SJSA1 (cell line): ENCODE measurements around the gene PPP2R2C. TPM values are rescaled to one million over a fixed set of nuclear protein-coding genes. Genes with fewer than 3 reads are reported as not detected.

Source experiments
- DNase-seq, 2 experiments: peaks; one replicate each; pipeline ENCODE4 v3.0.0-alpha.2; 2015 to 2020; ENCODE audit warnings: low spot score in 2 of 2, low read depth in 1 of 2
- H3K27ac ChIP-seq: fragments of 250-450 bp; sonication (Bioruptor Pico); 2 replicates; pipeline ENCODE4 v1.5.1; 2020; ENCODE audit warnings: mild to moderate bottlenecking, moderate library complexity
- H3K27me3 ChIP-seq: fragments of 250-450 bp; sonication (Bioruptor Pico); replicated peaks from 2 replicates; pipeline ENCODE4 v1.5.1; 2020; ENCODE audit warnings: mild to moderate bottlenecking, moderate library complexity
- H3K36me3 ChIP-seq: fragments of 250-450 bp; sonication (Bioruptor Pico); 2 replicates; pipeline ENCODE4 v1.5.1; 2020; ENCODE audit warnings: mild to moderate bottlenecking
- H3K4me1 ChIP-seq: fragments of 250-450 bp; sonication (Bioruptor Pico); replicated peaks from 2 replicates; pipeline ENCODE4 v1.6.1; 2021; ENCODE audit warnings: mild to moderate bottlenecking
- H3K4me3 ChIP-seq: fragments of 250-450 bp; sonication (Bioruptor Pico); 2 replicates; pipeline ENCODE4 v1.5.1; 2020; ENCODE audit warnings: mild to moderate bottlenecking
- H3K9me3 ChIP-seq: fragments of 250-450 bp; sonication (Bioruptor Pico); replicated peaks from 2 replicates; pipeline ENCODE4 v1.5.1; 2020; ENCODE audit warnings: mild to moderate bottlenecking
- total RNA-seq: library from RNA; depleted of rRNA; stranded (reverse); fragments of >200 nt; shearing (Covaris generic); gene quantifications from 2 replicates; pipeline ENCODE4 v1.2.3, GENCODE V29; 2014

Gene PPP2R2C
- total RNA-seq, 1 experiment from 2014 or later: not detected

- Histone ChIP-seq H3K36me3 (no peaks in the 10 kb centered on the region), H3K27ac (no peak overlapping the region), H3K4me1 (no peaks in the 10 kb centered on the region), H3K9me3 (no peaks in the 10 kb centered on the region), H3K4me3 (no peak overlapping the region), H3K27me3 (no peaks in the 10 kb centered on the region)
- no peak for DNase-seq
These were observed 28.8 kb upstream of the PPP2R2C start for GRCh38 chr4:6501171-6501570.

- Histone ChIP-seq H3K27ac (no peak overlapping the region), H3K9me3 (no peaks in the 10 kb centered on the region), H3K4me1 (no peaks in the 10 kb centered on the region), H3K27me3 (no peaks in the 10 kb centered on the region), H3K36me3 (no peaks in the 10 kb centered on the region), H3K4me3 (no peak overlapping the region)
- no peak for DNase-seq
These were observed 28.2 kb upstream of the PPP2R2C start for GRCh38 chr4:6500481-6501140.

- no peak for DNase-seq
- Histone ChIP-seq H3K9me3 (no peaks in the 10 kb centered on the region), H3K4me1 (no peaks in the 10 kb centered on the region), H3K4me3 (no peak overlapping the region), H3K27ac (no peak overlapping the region), H3K27me3 (no peaks in the 10 kb centered on the region), H3K36me3 (no peaks in the 10 kb centered on the region)
These were observed 26.8 kb upstream of the PPP2R2C start for GRCh38 chr4:6499238-6499600.

GRCh38 chr4:6498511-6499237, 26.3 kb upstream of the PPP2R2C start:
- Histone ChIP-seq H3K27ac (no peak overlapping the region), H3K9me3 (no peaks in the 10 kb centered on the region), H3K27me3 (no peaks in the 10 kb centered on the region), H3K4me3 (no peak overlapping the region), H3K4me1 (no peaks in the 10 kb centered on the region), H3K36me3 (no peaks in the 10 kb centered on the region)
- no peak for DNase-seq

- Histone ChIP-seq H3K4me3 (no peak overlapping the region), H3K4me1 (no peaks in the 10 kb centered on the region), H3K27me3 (no peaks in the 10 kb centered on the region), H3K36me3 (no peaks in the 10 kb centered on the region), H3K27ac (no peak overlapping the region), H3K9me3 (no peaks in the 10 kb centered on the region)
- no peak for DNase-seq
These were observed 25.4 kb upstream of the PPP2R2C start for GRCh38 chr4:6497796-6498195.

GRCh38 chr4:6495736-6496135, 23.3 kb upstream of the PPP2R2C start:
- Histone ChIP-seq H3K36me3 (no peaks in the 10 kb centered on the region), H3K9me3 (no peaks in the 10 kb centered on the region), H3K4me3 (no peak overlapping the region), H3K4me1 (no peaks in the 10 kb centered on the region), H3K27me3 (no peaks in the 10 kb centered on the region), H3K27ac (no peak overlapping the region)
- DNase-seq: no peak

- no peak for DNase-seq
These were observed 22.8 kb upstream of the PPP2R2C start for GRCh38 chr4:6495296-6495590.

GRCh38 chr4:6494431-6495295, 22.2 kb upstream of the PPP2R2C start:
- no peak for DNase-seq
- Histone ChIP-seq H3K27me3 (no peaks in the 10 kb centered on the region), H3K36me3 (no peaks in the 10 kb centered on the region), H3K4me3 (no peak overlapping the region), H3K9me3 (no peaks in the 10 kb centered on the region), H3K4me1 (no peaks in the 10 kb centered on the region), H3K27ac (no peak overlapping the region)

More at GRCh38 chr4:6495296-6495590, 22.8 kb upstream of the PPP2R2C start:
- Histone ChIP-seq H3K27ac (no peak overlapping the region), H3K27me3 (no peaks in the 10 kb centered on the region), H3K4me3 (no peak overlapping the region), H3K9me3 (no peaks in the 10 kb centered on the region), H3K36me3 (no peaks in the 10 kb centered on the region), H3K4me1 (no peaks in the 10 kb centered on the region)

GRCh38 chr4:6493658-6494304, 21.4 kb upstream of the PPP2R2C start:
- Histone ChIP-seq H3K4me3 (no peak overlapping the region), H3K4me1 (no peaks in the 10 kb centered on the region), H3K36me3 (no peaks in the 10 kb centered on the region), H3K9me3 (no peaks in the 10 kb centered on the region), H3K27ac (no peak overlapping the region), H3K27me3 (no peaks in the 10 kb centered on the region)
- DNase-seq: no peak

GRCh38 chr4:6492861-6493657, 20.6 kb upstream of the PPP2R2C start:
- Histone ChIP-seq H3K27me3 (no peaks in the 10 kb centered on the region), H3K36me3 (no peaks in the 10 kb centered on the region), H3K4me1 (no peaks in the 10 kb centered on the region), H3K9me3 (no peaks in the 10 kb centered on the region), H3K27ac (no peak overlapping the region), H3K4me3 (no peak overlapping the region)
- DNase-seq: no peak

- H3K27ac ChIP-seq: no peak overlapping the region
- no peaks in the 10 kb centered on the region for H3K36me3 ChIP-seq
- H3K4me3 ChIP-seq: no peak overlapping the region
- no peak for DNase-seq
- H3K27me3 ChIP-seq: 0 out of 2 replicates have a peak, but pooled peaks cover 2% of the 10 kb centered on the region
- H3K9me3 ChIP-seq: no peaks in the 10 kb centered on the region
- H3K4me1 ChIP-seq: no peaks in the 10 kb centered on the region
These were observed 19.7 kb upstream of the PPP2R2C start for GRCh38 chr4:6492027-6492590.

GRCh38 chr4:6491235-6491634, 18.8 kb upstream of the PPP2R2C start:
- DNase-seq: no peak
- H3K27me3 ChIP-seq: 0 out of 2 replicates have a peak, but pooled peaks cover 2% of the 10 kb centered on the region
- H3K4me1 ChIP-seq: no peaks in the 10 kb centered on the region
- H3K9me3 ChIP-seq: no peaks in the 10 kb centered on the region
- no peak overlapping the region for H3K4me3 ChIP-seq
- no peak overlapping the region for H3K27ac ChIP-seq
- H3K36me3 ChIP-seq: no peaks in the 10 kb centered on the region

- H3K27me3 ChIP-seq: 0 out of 2 replicates have a peak, but pooled peaks cover 2% of the 10 kb centered on the region
- no peak overlapping the region for H3K27ac ChIP-seq
- H3K4me1 ChIP-seq: no peaks in the 10 kb centered on the region
- H3K9me3 ChIP-seq: no peaks in the 10 kb centered on the region
- no peak overlapping the region for H3K4me3 ChIP-seq
- no peak for DNase-seq
- H3K36me3 ChIP-seq: no peaks in the 10 kb centered on the region
These were observed 17.5 kb upstream of the PPP2R2C start for GRCh38 chr4:6489927-6490326.
